Retinal pigment epithelial cell (primary cell): Measurements from ENCODE around the gene RAPGEF4.

Experiments
- DNase-seq: peaks from one replicate; pipeline ENCODE4 v3.0.0-alpha.2; 2010; ENCODE audit warnings: low read depth
- H3K4me3 ChIP-seq: 2 replicates; pipeline ENCODE4 v1.5.1; 2011; ENCODE audit warnings: mild to moderate bottlenecking, low read length, control low read depth, moderate library complexity
- TF ChIP-seq, protein P1 (sequence below): conservative IDR thresholded peaks from 2 replicates; pipeline ENCODE4 v1.5.1; 2011; ENCODE audit warnings: low read depth, low read length, control low read depth, inconsistent platforms

RAPGEF4 gene

DNA sequence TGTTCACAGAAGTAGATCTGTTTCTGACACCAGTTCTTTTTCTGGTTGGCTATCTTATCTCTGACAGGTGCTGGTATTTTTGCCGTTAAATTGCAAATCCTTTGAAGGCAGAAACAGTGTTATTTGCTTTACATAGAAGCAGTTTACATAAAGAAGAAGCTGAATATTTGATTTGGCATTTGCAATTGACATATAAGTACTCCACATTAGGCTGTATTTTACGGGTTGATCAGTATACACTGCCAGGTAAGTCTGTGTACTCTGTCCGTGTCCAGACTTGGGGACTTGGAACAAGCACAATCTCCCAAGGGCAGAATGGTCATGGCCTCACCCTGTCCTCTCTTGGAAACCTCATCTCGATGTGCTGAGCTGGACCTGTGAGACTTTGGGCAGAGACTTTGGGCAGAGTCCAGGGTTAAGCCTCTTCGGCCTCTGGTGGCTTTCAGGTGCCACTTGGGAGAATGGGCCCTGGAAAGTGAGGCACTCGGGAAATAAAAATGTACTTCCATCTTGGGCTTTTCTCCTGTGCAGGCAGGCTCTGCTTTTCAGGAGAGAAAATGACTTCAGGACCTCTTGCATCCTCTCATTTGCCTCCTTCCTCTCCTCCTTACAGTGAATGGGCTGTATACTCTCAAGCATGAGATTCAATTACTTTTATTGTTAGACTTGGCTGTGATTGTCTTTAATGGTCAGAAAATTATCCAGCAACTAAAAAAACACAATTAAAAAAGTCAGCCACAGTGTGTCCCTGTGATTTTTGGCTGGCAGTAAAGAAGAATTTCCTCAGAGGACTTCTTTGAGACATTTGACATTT is 108.5 kb downstream of the RAPGEF4 start:
- H3K4me3 ChIP-seq = no peak overlapping the region
- TF ChIP-seq, protein P1, sequence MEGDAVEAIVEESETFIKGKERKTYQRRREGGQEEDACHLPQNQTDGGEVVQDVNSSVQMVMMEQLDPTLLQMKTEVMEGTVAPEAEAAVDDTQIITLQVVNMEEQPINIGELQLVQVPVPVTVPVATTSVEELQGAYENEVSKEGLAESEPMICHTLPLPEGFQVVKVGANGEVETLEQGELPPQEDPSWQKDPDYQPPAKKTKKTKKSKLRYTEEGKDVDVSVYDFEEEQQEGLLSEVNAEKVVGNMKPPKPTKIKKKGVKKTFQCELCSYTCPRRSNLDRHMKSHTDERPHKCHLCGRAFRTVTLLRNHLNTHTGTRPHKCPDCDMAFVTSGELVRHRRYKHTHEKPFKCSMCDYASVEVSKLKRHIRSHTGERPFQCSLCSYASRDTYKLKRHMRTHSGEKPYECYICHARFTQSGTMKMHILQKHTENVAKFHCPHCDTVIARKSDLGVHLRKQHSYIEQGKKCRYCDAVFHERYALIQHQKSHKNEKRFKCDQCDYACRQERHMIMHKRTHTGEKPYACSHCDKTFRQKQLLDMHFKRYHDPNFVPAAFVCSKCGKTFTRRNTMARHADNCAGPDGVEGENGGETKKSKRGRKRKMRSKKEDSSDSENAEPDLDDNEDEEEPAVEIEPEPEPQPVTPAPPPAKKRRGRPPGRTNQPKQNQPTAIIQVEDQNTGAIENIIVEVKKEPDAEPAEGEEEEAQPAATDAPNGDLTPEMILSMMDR = no peak
- no peak for DNase-seq

DNA sequence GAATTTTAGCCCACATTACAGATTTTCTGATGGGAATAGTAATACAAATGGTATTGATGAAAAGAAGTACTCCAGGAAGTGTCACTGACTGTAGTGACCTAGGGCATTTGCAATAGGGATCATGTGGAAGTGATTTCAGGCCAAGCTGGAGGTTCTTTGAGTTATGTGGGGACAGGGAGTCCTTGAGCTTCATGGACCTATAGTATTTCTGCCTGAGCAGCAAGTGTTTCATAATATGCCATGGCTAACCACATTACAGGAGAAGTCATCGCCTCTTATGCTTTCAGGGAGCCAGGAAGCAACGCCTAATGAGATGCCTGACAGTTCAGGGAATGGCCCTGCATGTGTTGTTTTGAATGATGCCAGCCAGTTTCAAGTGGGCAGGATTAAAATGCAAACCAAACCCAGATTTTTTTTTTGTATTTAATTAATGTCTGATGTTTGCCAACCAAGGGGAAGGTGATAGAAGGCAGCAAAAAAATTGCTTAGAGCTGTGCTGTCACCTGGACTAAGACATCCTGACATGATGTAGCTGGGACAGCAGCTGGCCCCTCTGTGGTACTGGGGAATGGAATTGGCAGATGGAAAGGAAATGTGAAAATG is 109.5 kb downstream of the RAPGEF4 start:
- no peak for DNase-seq
- TF ChIP-seq, protein P1 = no peak

DNA sequence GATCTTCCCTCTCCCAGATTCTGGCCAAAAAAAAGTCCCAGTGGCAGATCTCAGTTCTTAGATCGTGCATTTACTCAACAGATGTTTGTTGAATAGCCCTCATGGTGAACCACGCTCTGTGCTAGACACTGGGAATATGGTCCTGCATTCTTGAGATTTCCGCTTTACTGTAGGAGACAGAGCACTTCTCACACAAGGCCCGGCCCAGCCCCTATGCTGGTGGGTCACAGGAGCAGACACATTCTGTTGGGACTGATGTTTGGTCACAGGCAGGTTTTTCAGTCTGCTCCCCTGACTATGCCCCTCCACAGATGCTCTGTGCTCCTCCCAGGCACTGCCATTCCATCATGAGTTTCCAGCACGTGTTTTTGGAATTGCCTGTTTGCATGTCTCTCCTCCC is 110.9 kb downstream of the RAPGEF4 start:
- no peak overlapping the region for H3K4me3 ChIP-seq
- DNase-seq = no peak
- TF ChIP-seq, protein P1 = no peak

More for the DNA sequence above, 109.5 kb downstream of the RAPGEF4 start:
- no peak overlapping the region for H3K4me3 ChIP-seq

- TF ChIP-seq, protein P1 = no peak
Observed at GRCh38 chr2:172847188-172847587, 111.5 kb downstream of the RAPGEF4 start.

GRCh38 chr2:172848519-172848918 is 112.9 kb downstream of the RAPGEF4 start:
- H3K4me3 ChIP-seq = no peak overlapping the region
- TF ChIP-seq, protein P1 = no peak
- DNase-seq = no peak

More at GRCh38 chr2:172847188-172847587, 111.5 kb downstream of the RAPGEF4 start:
- H3K4me3 ChIP-seq = no peak overlapping the region
- no peak for DNase-seq

- H3K4me3 ChIP-seq = no peak overlapping the region
- TF ChIP-seq, protein P1 = no peak
Observed at GRCh38 chr2:172849519-172850217, 114.0 kb downstream of the RAPGEF4 start.

More at GRCh38 chr2:172849519-172850217, 114.0 kb downstream of the RAPGEF4 start:
- no peak for DNase-seq
